HS-27A (cell line): ENCODE results near the gene ZYG11B.
"Not testable (repeated sequence)": the region's sequence is repeated elsewhere in the genome, so short reads cannot be mapped to it uniquely, and the experiment has no call there.

ENCODE experiments used
- DNase-seq: peaks from one replicate; pipeline ENCODE4 v3.0.0-alpha.2; 2012; ENCODE audit warnings: low read depth, missing footprints

ZYG11B gene

DNA sequence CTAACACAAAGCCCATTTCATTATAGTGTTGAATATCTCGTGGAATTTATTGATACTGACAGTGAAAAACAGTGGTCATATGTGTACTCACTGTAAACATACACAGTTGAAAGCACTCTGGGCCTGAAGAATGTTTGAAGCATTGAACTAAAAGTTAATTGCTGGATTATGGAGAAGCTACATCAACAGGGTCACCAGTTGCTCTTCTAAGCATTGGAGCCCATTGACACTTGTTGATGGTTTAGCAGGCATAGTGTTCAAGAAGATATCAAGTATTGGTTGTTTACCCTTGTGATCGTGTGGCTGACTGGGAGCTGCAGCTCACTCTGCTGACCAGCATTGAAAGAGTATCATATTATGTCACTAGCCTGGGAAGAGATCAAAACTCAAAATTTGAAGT, 126.6 kb downstream of the ZYG11B start:
- DNase-seq: no peak

DNA sequence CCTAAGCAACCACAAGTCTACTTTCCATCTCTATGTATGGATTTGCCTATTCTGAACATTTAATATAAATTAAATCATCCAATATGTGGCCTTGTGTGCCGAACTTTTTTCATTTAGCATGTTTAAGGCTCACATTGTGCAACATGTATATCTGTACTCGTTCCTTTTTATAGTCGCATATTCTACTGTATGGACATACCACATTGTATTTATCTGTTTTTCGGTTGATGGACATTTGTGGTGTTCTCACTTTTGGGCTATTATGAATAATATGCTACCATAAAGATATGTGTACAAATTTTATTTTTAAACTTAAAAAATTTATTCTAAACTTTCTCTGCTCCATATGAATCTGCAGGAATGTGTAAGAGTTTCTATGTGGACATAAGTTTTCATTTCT, 129.3 kb downstream of the ZYG11B start:
- DNase-seq: no peak

DNA sequence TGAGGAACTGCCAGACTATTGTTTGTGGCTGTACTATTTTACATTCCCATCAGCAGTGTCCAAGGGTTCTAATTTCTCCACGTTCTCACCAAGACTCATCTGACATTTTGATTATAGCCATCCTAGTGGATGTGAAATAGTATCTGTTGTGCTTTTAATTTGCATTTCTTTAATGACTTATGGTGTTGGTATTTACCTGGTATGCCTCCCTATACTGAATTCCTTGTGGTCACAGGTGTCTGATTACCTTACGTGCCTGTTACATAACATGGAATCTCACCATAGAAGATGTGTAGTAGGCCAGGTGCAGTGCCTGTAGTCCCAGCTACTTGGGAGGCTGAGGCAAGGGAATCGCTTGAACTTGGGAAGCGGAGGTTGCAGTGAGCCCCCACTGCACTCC, 129.8 kb downstream of the ZYG11B start:
- no peak for DNase-seq

DNA sequence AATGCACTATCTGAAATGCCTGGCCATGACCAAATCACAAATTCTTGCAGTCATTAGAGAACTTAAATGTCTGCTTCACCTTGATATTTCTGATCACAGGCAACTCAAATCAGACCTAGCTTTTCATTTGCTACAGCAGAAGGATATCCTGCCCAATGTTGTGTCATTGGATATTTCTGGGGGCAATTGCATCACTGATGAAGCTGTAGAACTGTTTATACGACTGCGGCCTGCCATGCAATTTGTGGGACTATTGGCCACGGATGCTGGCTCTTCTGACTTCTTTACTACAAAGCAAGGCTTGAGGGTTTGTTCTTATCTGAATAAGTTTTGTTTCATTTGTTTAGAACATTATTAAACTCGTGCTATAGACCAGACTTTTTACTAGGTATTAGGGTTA, 131.2 kb downstream of the ZYG11B start:
- no peak for DNase-seq

DNA sequence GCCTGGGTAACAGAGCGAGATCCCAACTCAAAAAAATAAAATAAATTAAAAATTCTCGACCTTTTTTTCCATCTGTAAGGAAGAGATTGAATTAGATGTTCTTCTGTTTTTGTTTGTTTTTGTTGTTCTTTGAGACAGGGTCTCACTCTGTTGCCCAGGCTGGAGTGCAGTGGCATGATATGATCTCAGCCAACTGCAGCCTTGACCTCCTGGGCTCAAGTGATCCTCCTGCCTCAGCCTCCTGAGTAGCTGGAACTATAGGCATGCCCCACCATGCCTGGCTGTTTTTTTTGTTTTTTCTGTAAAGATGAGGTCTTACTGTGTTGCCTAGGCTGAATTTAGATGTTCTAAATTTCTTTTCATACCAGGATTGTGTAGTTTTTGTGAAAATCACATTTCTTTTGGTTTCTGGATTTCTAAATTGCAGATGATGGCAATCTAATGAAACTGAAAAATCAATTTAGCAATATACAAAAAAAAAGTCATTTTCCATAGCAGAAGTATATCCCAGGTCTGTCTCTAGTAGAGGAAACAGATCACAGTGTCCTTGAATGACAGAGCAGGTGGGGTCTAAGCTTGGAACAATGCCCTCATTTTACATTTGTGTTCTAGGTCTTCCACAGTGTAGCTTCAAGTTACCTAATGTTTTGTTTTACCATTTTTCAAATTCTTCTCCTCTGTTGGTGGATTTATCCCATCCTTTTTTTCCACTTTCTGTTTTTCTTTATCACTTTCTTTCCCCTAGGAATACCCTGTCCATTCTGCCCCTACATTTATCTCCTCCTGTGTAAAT, 136.6 kb downstream of the ZYG11B start:
- DNase-seq: no peak

DNA sequence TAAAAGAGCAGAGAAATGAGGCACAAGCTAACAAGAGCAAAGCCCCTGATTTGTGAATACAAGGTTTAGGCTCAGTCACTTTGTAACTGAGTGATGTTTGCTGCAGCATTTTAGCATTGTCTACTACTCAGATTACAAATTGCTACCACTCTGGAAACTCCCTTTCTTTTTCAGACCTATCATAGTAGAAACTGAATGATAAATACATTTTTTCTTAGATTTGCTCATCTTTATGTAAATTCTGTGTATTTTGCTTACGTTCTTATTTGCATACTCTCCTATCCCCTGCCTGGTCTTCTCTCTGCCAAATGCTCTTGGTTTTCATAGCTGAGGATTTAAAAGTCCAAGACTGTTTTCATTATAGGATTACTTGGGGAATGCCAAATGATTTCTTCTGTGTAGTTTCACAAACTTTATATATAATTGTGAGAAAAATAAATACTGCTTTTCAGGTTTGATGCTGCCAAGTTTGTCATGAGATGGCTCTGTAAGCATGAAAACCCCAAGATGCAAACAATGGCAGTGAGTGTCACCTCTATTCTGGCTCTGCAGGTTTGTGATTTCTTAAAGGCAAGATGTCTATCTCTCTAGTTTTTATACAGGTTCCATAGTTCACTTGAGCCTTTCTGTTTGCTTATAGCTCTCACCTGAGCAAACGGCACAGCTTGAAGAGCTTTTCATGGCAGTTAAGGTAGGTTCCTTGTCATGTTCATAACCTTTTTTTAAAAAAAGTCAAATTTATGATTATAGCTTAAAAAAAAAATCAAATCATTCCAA, 141.0 kb downstream of the ZYG11B start:
- no peak for DNase-seq

DNA sequence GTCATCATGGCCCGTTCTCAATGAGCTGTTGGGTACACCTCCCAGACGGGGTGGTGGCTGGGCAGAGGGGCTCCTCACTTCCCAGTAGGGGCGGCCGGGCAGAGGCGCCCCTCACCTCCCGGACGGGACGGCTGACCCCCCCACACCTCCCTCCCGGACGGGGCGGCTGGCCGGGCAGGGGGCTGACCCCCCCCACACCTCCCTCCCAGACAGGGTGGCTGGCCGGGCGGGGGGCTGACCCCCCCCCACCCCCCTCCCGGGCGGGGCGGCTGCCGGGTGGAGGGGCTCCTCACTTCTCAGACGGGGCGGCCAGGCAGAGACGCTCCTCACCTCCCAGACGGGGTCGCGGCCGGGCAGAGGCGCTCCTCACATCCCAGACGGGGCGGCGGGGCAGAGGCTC, 143.5 kb downstream of the ZYG11B start:
- not testable (repeated sequence) for DNase-seq

DNA sequence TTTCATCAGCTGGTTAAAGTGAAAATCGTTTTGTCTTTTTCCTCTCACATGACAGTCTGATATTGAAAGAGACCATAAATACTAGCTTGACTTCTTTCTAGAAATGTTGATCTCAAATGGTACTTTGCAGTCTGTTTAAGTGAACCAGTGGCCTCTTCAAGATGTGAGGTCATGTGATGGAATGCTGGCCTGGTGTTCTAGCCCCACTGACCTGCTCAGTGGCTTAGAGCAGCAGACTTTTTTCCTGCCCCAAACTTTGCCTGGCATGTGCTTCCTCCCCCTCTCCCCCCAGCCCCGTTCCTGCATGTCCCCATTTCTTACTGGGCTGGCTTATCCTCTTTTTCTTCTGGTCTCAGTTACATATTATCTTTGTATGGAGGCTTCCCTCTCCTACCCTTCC, 150.6 kb downstream of the ZYG11B start:
- no peak for DNase-seq
